IgD-negative memory B cell (primary cell): ENCODE results near the gene ZBTB7C. TPM values are rescaled to one million over a fixed set of nuclear protein-coding genes. Genes with fewer than 3 reads are reported as not detected.

ENCODE experiments used
- H3K27ac Mint-ChIP-seq, 3 donors: one replicate each; pipeline ENCODE4 v1.8.0; 2020 to 2022; ENCODE audit warnings: mild to moderate bottlenecking in 3 of 3, mixed read lengths in 3 of 3, moderate library complexity in 1 of 3
- H3K27me3 Mint-ChIP-seq: one replicate; pipeline ENCODE4 v1.8.0; 2021; ENCODE audit warnings: mixed read lengths
- H3K36me3 Mint-ChIP-seq: one replicate; pipeline ENCODE4 v1.8.0; 2020; ENCODE audit warnings: mild to moderate bottlenecking, mixed read lengths
- H3K4me1 Mint-ChIP-seq, 3 donors: one replicate each; pipeline ENCODE4 v1.8.0; 2020 to 2022; ENCODE audit warnings: mixed read lengths in 3 of 3, mild to moderate bottlenecking in 1 of 3
- H3K4me3 Mint-ChIP-seq, 4 donors: one replicate each; pipeline ENCODE4 v1.8.0; 2020 to 2022; ENCODE audit warnings: mild to moderate bottlenecking in 4 of 4, mixed read lengths in 4 of 4, moderate library complexity in 3 of 4
- H3K9me3 Mint-ChIP-seq, 3 donors: one replicate each; pipeline ENCODE4 v1.8.0; 2020 to 2021; ENCODE audit warnings: mixed read lengths in 3 of 3, mild to moderate bottlenecking in 1 of 3
- polyA plus RNA-seq: library from polyadenylated mRNA; unstranded; fragments of 300-500 nt; fragmentation: Illumina TruSeq; gene quantifications from one replicate; pipeline ENCODE4 v1.2.3, GENCODE V29; 2021

Gene ZBTB7C
- polyA plus RNA-seq, 1 donor from 2014 or later = not detected

- no peak overlapping the region for H3K27ac Mint-ChIP-seq
- no peaks in the 10 kb centered on the region for H3K9me3 Mint-ChIP-seq
- peaks cover 2 to 9% (median 8%) of the 10 kb centered on the region in 3 donors for H3K4me1 Mint-ChIP-seq
- H3K36me3 Mint-ChIP-seq = no peaks in the 10 kb centered on the region
- H3K4me3 Mint-ChIP-seq = no peak overlapping the region
- peaks cover 32% of the 10 kb centered on the region for H3K27me3 Mint-ChIP-seq
Observed at GRCh38 chr18:48405978-48406377, 3.2 kb downstream of the ZBTB7C start.

GRCh38 chr18:48404716-48405507 lies 4.3 kb downstream of the ZBTB7C start:
- H3K27me3 Mint-ChIP-seq = peaks cover 28% of the 10 kb centered on the region
- peaks cover 4 to 12% (median 10%) of the 10 kb centered on the region in 3 donors for H3K4me1 Mint-ChIP-seq
- H3K27ac Mint-ChIP-seq = peak overlapping the region in 1 of 3 donors; percentile 64
- no peaks in the 10 kb centered on the region for H3K9me3 Mint-ChIP-seq
- no peak overlapping the region for H3K4me3 Mint-ChIP-seq
- no peaks in the 10 kb centered on the region for H3K36me3 Mint-ChIP-seq

- H3K27me3 Mint-ChIP-seq = peaks cover 23% of the 10 kb centered on the region
Observed at GRCh38 chr18:48402953-48403352, 6.2 kb downstream of the ZBTB7C start.

GRCh38 chr18:48399303-48400075 lies 9.7 kb downstream of the ZBTB7C start:
- Mint-ChIP-seq H3K36me3 (no peaks in the 10 kb centered on the region), H3K4me1 (peaks cover 6 to 11% (median 10%) of the 10 kb centered on the region in 3 donors), H3K9me3 (no peaks in the 10 kb centered on the region), H3K27me3 (peaks cover 2% of the 10 kb centered on the region), H3K27ac (no peak overlapping the region), H3K4me3 (peak overlapping the region in 1 of 4 donors; percentile 13)

More at GRCh38 chr18:48402953-48403352, 6.2 kb downstream of the ZBTB7C start:
- Mint-ChIP-seq H3K9me3 (no peaks in the 10 kb centered on the region), H3K27ac (no peak overlapping the region), H3K4me3 (no peak overlapping the region), H3K4me1 (peaks cover 6 to 18% (median 12%) of the 10 kb centered on the region in 3 donors), H3K36me3 (no peaks in the 10 kb centered on the region)

GRCh38 chr18:48398074-48398473 lies 11.1 kb downstream of the ZBTB7C start:
- Mint-ChIP-seq H3K9me3 (no peaks in the 10 kb centered on the region), H3K4me3 (no peak overlapping the region), H3K27ac (no peak overlapping the region), H3K27me3 (peaks cover 4% of the 10 kb centered on the region), H3K4me1 (peaks cover 8 to 11% (median 10%) of the 10 kb centered on the region in 3 donors), H3K36me3 (no peaks in the 10 kb centered on the region)

- no peak overlapping the region for H3K4me3 Mint-ChIP-seq
- H3K4me1 Mint-ChIP-seq = peaks cover 8 to 11% (median 10%) of the 10 kb centered on the region in 3 donors
- H3K36me3 Mint-ChIP-seq = no peaks in the 10 kb centered on the region
- H3K27ac Mint-ChIP-seq = no peak overlapping the region
- H3K27me3 Mint-ChIP-seq = peaks cover 8% of the 10 kb centered on the region
- no peaks in the 10 kb centered on the region for H3K9me3 Mint-ChIP-seq
Observed at GRCh38 chr18:48397021-48397420, 12.2 kb downstream of the ZBTB7C start.

- H3K9me3 Mint-ChIP-seq = no peaks in the 10 kb centered on the region
- peaks cover 13% of the 10 kb centered on the region for H3K27me3 Mint-ChIP-seq
- H3K4me3 Mint-ChIP-seq = no peak overlapping the region
Observed at GRCh38 chr18:48396561-48396960, 12.6 kb downstream of the ZBTB7C start.

GRCh38 chr18:48395646-48396045 lies 13.5 kb downstream of the ZBTB7C start:
- Mint-ChIP-seq H3K4me1 (peaks cover 8 to 10% (median 10%) of the 10 kb centered on the region in 3 donors), H3K9me3 (no peaks in the 10 kb centered on the region), H3K27me3 (peaks cover 14% of the 10 kb centered on the region), H3K27ac (no peak overlapping the region), H3K4me3 (no peak overlapping the region), H3K36me3 (no peaks in the 10 kb centered on the region)

More at GRCh38 chr18:48396561-48396960, 12.6 kb downstream of the ZBTB7C start:
- Mint-ChIP-seq H3K27ac (no peak overlapping the region), H3K36me3 (no peaks in the 10 kb centered on the region), H3K4me1 (peaks cover 8 to 10% (median 10%) of the 10 kb centered on the region in 3 donors)

GRCh38 chr18:48394176-48394575 lies 15.0 kb downstream of the ZBTB7C start:
- H3K9me3 Mint-ChIP-seq = no peaks in the 10 kb centered on the region
- no peak overlapping the region for H3K4me3 Mint-ChIP-seq
- no peak overlapping the region for H3K27ac Mint-ChIP-seq
- H3K27me3 Mint-ChIP-seq = peaks cover 20% of the 10 kb centered on the region
- H3K4me1 Mint-ChIP-seq = peaks cover 0 to 3% (median 2%) of the 10 kb centered on the region in 3 donors
- no peaks in the 10 kb centered on the region for H3K36me3 Mint-ChIP-seq

- H3K27ac Mint-ChIP-seq = no peak overlapping the region
- H3K36me3 Mint-ChIP-seq = peaks cover 2% of the 10 kb centered on the region
- H3K4me3 Mint-ChIP-seq = no peak overlapping the region
- no peaks in the 10 kb centered on the region for H3K9me3 Mint-ChIP-seq
- H3K4me1 Mint-ChIP-seq = peaks cover 0 to 2% (median under 1%) of the 10 kb centered on the region in 3 donors
- peaks cover 20% of the 10 kb centered on the region for H3K27me3 Mint-ChIP-seq
Observed at GRCh38 chr18:48393776-48394175, 15.4 kb downstream of the ZBTB7C start.

- H3K36me3 Mint-ChIP-seq = peaks cover 3% of the 10 kb centered on the region
- H3K27ac Mint-ChIP-seq = no peak overlapping the region
- H3K4me1 Mint-ChIP-seq = peaks cover 0 to 2% (median 0%) of the 10 kb centered on the region in 3 donors
- no peak overlapping the region for H3K4me3 Mint-ChIP-seq
- H3K9me3 Mint-ChIP-seq = no peaks in the 10 kb centered on the region
- H3K27me3 Mint-ChIP-seq = peaks cover 21% of the 10 kb centered on the region
Observed at GRCh38 chr18:48393170-48393569, 16.0 kb downstream of the ZBTB7C start.

- Mint-ChIP-seq H3K9me3 (no peaks in the 10 kb centered on the region), H3K4me1 (peaks cover 0 to 2% (median 0%) of the 10 kb centered on the region in 3 donors), H3K27me3 (peaks cover 26% of the 10 kb centered on the region), H3K27ac (peak overlapping the region in 1 of 3 donors; percentile 33), H3K4me3 (no peak overlapping the region), H3K36me3 (peaks cover 3% of the 10 kb centered on the region)
Observed at GRCh38 chr18:48392268-48392667, 16.9 kb downstream of the ZBTB7C start.

- Mint-ChIP-seq H3K4me1 (peaks cover 0 to 2% (median 0%) of the 10 kb centered on the region in 3 donors), H3K36me3 (peaks cover 3% of the 10 kb centered on the region), H3K27me3 (peaks cover 29% of the 10 kb centered on the region), H3K4me3 (no peak overlapping the region), H3K27ac (no peak overlapping the region), H3K9me3 (no peaks in the 10 kb centered on the region)
Observed at GRCh38 chr18:48391868-48392267, 17.3 kb downstream of the ZBTB7C start.

GRCh38 chr18:48390641-48391040 lies 18.5 kb downstream of the ZBTB7C start:
- Mint-ChIP-seq H3K9me3 (no peaks in the 10 kb centered on the region), H3K27me3 (peaks cover 33% of the 10 kb centered on the region), H3K27ac (no peak overlapping the region), H3K4me1 (peaks cover 0 to 2% (median 0%) of the 10 kb centered on the region in 3 donors), H3K4me3 (no peak overlapping the region), H3K36me3 (peaks cover 3% of the 10 kb centered on the region)

GRCh38 chr18:48388478-48388877 lies 20.7 kb downstream of the ZBTB7C start:
- no peaks in the 10 kb centered on the region for H3K9me3 Mint-ChIP-seq
- peaks cover 33% of the 10 kb centered on the region for H3K27me3 Mint-ChIP-seq
- H3K36me3 Mint-ChIP-seq = peaks cover 3% of the 10 kb centered on the region
- peaks cover 0 to 2% (median 0%) of the 10 kb centered on the region in 3 donors for H3K4me1 Mint-ChIP-seq
- no peak overlapping the region for H3K4me3 Mint-ChIP-seq
- H3K27ac Mint-ChIP-seq = peak overlapping the region in 1 of 3 donors; percentile 58
